B cell (primary cell): ENCODE data around the gene TRAPPC3L. TPM values are rescaled to one million over a fixed set of nuclear protein-coding genes. Genes with fewer than 3 reads are reported as not detected.

ENCODE experiments used
- ATAC-seq: fragments of 200-7000 bp; cut with Tn5 transposase; one replicate; pipeline ENCODE4 v1.10.0; 2021; ENCODE audit warnings: low read depth, mild to moderate bottlenecking, moderate number of reproducible peaks, moderate library complexity
- CTCF ChIA-PET: fragments of 350-600 bp; sonication (Branson Sonifier 250); formaldehyde crosslinking; loops from one replicate; lab custom pipeline; 2021; ENCODE audit warnings: antibody characterized with exemption, inconsistent platforms; lab: Charles Lee
- POLR2A ChIA-PET: fragments of 350-600 bp; sonication (Branson Sonifier 250); formaldehyde crosslinking; loops from one replicate; lab custom pipeline; 2021; ENCODE audit warnings: antibody characterized with exemption; lab: Charles Lee
- DNase-seq: peaks from one replicate; pipeline ENCODE4 v3.0.0; 2013
- H2AFZ ChIP-seq: 2 replicates; pipeline ENCODE4 v1.6.1; 2012; ENCODE audit warnings: mild to moderate bottlenecking, low read depth, low read length; ENCODE audit not compliant: insufficient read depth, poor library complexity, severe bottlenecking
- H3K27ac ChIP-seq, 2 donors: 1 replicate in 1 of 2; 2 replicates in 1 of 2; pipeline ENCODE4 v1.5.1; 2012 to 2013; ENCODE audit warnings: low read length in 2 of 2, mild to moderate bottlenecking in 2 of 2, moderate library complexity in 1 of 2
- H3K27me3 ChIP-seq, 4 experiments: fragments of 200-600 bp in 1 of 4; sonication (generic) in 1 of 4; replicated peaks in 1 of 4; 1 replicate in 2 of 4; 2 replicates in 2 of 4; pipeline versions ENCODE4 v1.6.1 to v1.7.0; 2013 to 2016; ENCODE audit warnings: low read length in 3 of 4, mild to moderate bottlenecking in 2 of 4, mixed read lengths in 1 of 4, moderate library complexity in 1 of 4; ENCODE audit not compliant: insufficient read depth in 4 of 4, control insufficient read depth in 3 of 4; ENCODE audit errors: control extremely low read depth in 1 of 4
- H3K36me3 ChIP-seq, 2 experiments: replicated peaks in 1 of 2; 1 replicate in 1 of 2; 2 replicates in 1 of 2; pipeline versions ENCODE4 v1.6.1 to v1.7.1; 2013; ENCODE audit warnings: low read length in 1 of 2; ENCODE audit not compliant: insufficient read depth in 2 of 2, control insufficient read depth in 1 of 2; ENCODE audit errors: control extremely low read depth in 1 of 2, extremely low read depth in 1 of 2
- H3K4me1 ChIP-seq, 2 donors: fragments of 200-600 bp in 1 of 2; sonication (generic) in 1 of 2; 1 replicate in 1 of 2; 2 replicates in 1 of 2; pipeline versions ENCODE4 v1.5.1 to v1.6.1; 2013 to 2017; ENCODE audit warnings: low read length in 2 of 2; ENCODE audit not compliant: control insufficient read depth in 2 of 2, insufficient read depth in 2 of 2
- H3K4me2 ChIP-seq: replicated peaks from 2 replicates; pipeline ENCODE3; 2012; ENCODE audit warnings: mild to moderate bottlenecking, low read depth, low read length; ENCODE audit not compliant: poor library complexity, severe bottlenecking
- H3K4me3 ChIP-seq, 5 experiments: fragments of 200-600 bp in 1 of 5; sonication (generic) in 1 of 5; 1 replicate in 3 of 5; 2 replicates in 2 of 5; pipeline versions ENCODE4 v1.5.1 to v1.7.0; 2011 to 2016; ENCODE audit warnings: low read length in 4 of 5, mild to moderate bottlenecking in 4 of 5, low read depth in 2 of 5, control low read depth in 1 of 5, moderate library complexity in 1 of 5; ENCODE audit not compliant: insufficient read depth in 1 of 5; ENCODE audit errors: control extremely low read depth in 1 of 5, extremely low read depth in 1 of 5
- H3K79me2 ChIP-seq: fragments of 200-600 bp; sonication (generic); one replicate; pipeline ENCODE4 v1.6.0; 2016; ENCODE audit warnings: low read length; ENCODE audit not compliant: control insufficient read depth, insufficient read depth
- H3K9ac ChIP-seq: fragments of 200-600 bp; sonication (generic); 2 replicates; pipeline ENCODE4 v1.6.1; 2017; ENCODE audit warnings: mild to moderate bottlenecking, low read length, moderate library complexity
- H3K9me3 ChIP-seq, 3 donors: one replicate each; pipeline versions ENCODE4 v1.6.1 to v1.7.1; 2013; ENCODE audit warnings: low read length in 2 of 3; ENCODE audit not compliant: control insufficient read depth in 2 of 3, insufficient read depth in 1 of 3; ENCODE audit errors: control extremely low read depth in 1 of 3
- H4K20me1 ChIP-seq: 2 replicates; pipeline ENCODE4 v1.6.0; 2012; ENCODE audit warnings: mild to moderate bottlenecking, low read length; ENCODE audit not compliant: insufficient read depth, control insufficient read depth, poor library complexity, severe bottlenecking
- H3K27ac Mint-ChIP-seq: one replicate; pipeline ENCODE4 v1.8.0; 2021; ENCODE audit warnings: mixed read lengths
- H3K27me3 Mint-ChIP-seq: one replicate; pipeline ENCODE4 v1.8.0; 2021; ENCODE audit warnings: mixed read lengths
- H3K4me1 Mint-ChIP-seq: one replicate; pipeline ENCODE4 v1.8.0; 2021; ENCODE audit warnings: mixed read lengths
- H3K4me3 Mint-ChIP-seq: one replicate; pipeline ENCODE4 v1.8.0; 2021; ENCODE audit warnings: mixed read lengths
- H3K9me3 Mint-ChIP-seq: one replicate; pipeline ENCODE4 v1.8.0; 2022; ENCODE audit warnings: mixed read lengths; ENCODE audit not compliant: insufficient read depth
- CTCF ChIP-seq: fragments of 200-600 bp; IDR thresholded peaks from one replicate; pipeline ENCODE4 v1.8.0; 2022; ENCODE audit warnings: antibody characterized with exemption, mild to moderate bottlenecking
- EZH2 ChIP-seq: IDR thresholded peaks from 2 replicates; pipeline ENCODE4 v1.6.1; 2012; ENCODE audit warnings: borderline replicate concordance, low read depth, mild to moderate bottlenecking, moderate library complexity, low read length; ENCODE audit not compliant: insufficient read depth, poor library complexity, severe bottlenecking
- WGBS: methylation state at CpG from one replicate; pipeline ENCODE4 v1.1.5; 2013; ENCODE audit warnings: missing lambda C conversion rate; ENCODE audit not compliant: insufficient coverage; 5-methylcytosine and 5-hydroxymethylcytosine counted together
- intact Hi-C: fragments of 100-400 bp; cut with micrococcal nuclease; formaldehyde crosslinking; loops from one replicate; pipeline ENCODE4 v1.10.0; 2022
- polyA plus RNA-seq: library from polyadenylated mRNA; depleted of rRNA; stranded (reverse); fragments of >200 nt; gene quantifications from 2 replicates; pipeline ENCODE4 v1.2.3, GENCODE V29; 2012
- total RNA-seq, 2 donors: library from RNA; stranded (reverse); fragments of 120-200 nt in 1 of 2; gene quantifications; 1 replicate in 1 of 2; 2 replicates in 1 of 2; pipeline versions ENCODE4 v1.2.3 to v1.2.4, GENCODE V29; 2013 to 2022

Gene TRAPPC3L
- total and polyA plus RNA-seq, 2 donors (not counting 1 experiment from before 2014, with no cell fraction given), result not detected

GRCh38 chr6:116524236-116524635 is 21.2 kb downstream of the TRAPPC3L start:
- H3K27ac Mint-ChIP-seq, result no peak overlapping the region
- Histone ChIP-seq H3K27ac (no peak overlapping the region), H3K9me3 (no peaks in the 10 kb centered on the region), H3K4me3 (no peak overlapping the region), H4K20me1 (no peaks in the 10 kb centered on the region), H3K79me2 (no peaks in the 10 kb centered on the region), H3K4me1 (no peaks in the 10 kb centered on the region), H3K36me3 (no peaks in the 10 kb centered on the region), H3K4me2 (no peak overlapping the region), H2AFZ (no peak overlapping the region), H3K9ac (no peak overlapping the region), H3K27me3 (peaks cover 0 to 3% (median 0%) of the 10 kb centered on the region in 4 experiments)
- DNase-seq (no peak), ATAC-seq (no peak)
- intact Hi-C loops, result no loop called here
- peaks cover 3% of the 10 kb centered on the region for H3K4me1 Mint-ChIP-seq
- no peak for TF ChIP-seq EZH2
- no peak for TF ChIP-seq CTCF
- H3K27me3 Mint-ChIP-seq, result peaks cover 3% of the 10 kb centered on the region
- no peaks in the 10 kb centered on the region for H3K9me3 Mint-ChIP-seq
- no peak overlapping the region for H3K4me3 Mint-ChIP-seq
- whole genome bisulfite sequencing, result no CpG with 5 or more reads among the region's 2 CpGs
- ChIA-PET POLR2A (no interaction called here), CTCF (interaction anchor here (1.3 to 1.4 kb wide), 2 partner anchors 9 to 236 kb away, joined by 3 to 7 read pairs; no protein-coding TSS in a partner anchor)

- Histone ChIP-seq H3K27ac (no peak overlapping the region), H3K9ac (no peak overlapping the region), H3K36me3 (no peaks in the 10 kb centered on the region), H2AFZ (no peak overlapping the region), H3K4me2 (no peak overlapping the region), H3K27me3 (peaks cover 0 to 3% (median 0%) of the 10 kb centered on the region in 4 experiments), H4K20me1 (no peaks in the 10 kb centered on the region), H3K9me3 (no peaks in the 10 kb centered on the region), H3K4me3 (no peak overlapping the region), H3K79me2 (no peaks in the 10 kb centered on the region), H3K4me1 (no peaks in the 10 kb centered on the region)
- no peak overlapping the region for H3K27ac Mint-ChIP-seq
- H3K4me3 Mint-ChIP-seq, result no peak overlapping the region
- ATAC-seq (no peak), DNase-seq (no peak)
- CTCF ChIA-PET, result interaction anchor here (1.0 to 1.8 kb wide), 3 partner anchors 10 to 235 kb away, joined by 3 to 5 read pairs (median 5); no protein-coding TSS in a partner anchor
- intact Hi-C loops, result no loop called here
- no CpG with 5 or more reads among the region's 2 CpGs for WGBS
- peaks cover 3% of the 10 kb centered on the region for H3K4me1 Mint-ChIP-seq
- H3K27me3 Mint-ChIP-seq, result peaks cover 6% of the 10 kb centered on the region
- POLR2A ChIA-PET, result no interaction called here
- H3K9me3 Mint-ChIP-seq, result no peaks in the 10 kb centered on the region
- no peak for TF ChIP-seq CTCF
- TF ChIP-seq EZH2, result no peak
These were observed 22.6 kb downstream of the TRAPPC3L start for GRCh38 chr6:116522896-116523295.
